Activated CD8-positive, alpha-beta memory T cell treated with anti-CD3 and anti-CD28 coated beads for 4 hours (primary cell): Measurements from ENCODE around the gene NOG.

Experiments
- DNase-seq, 2 donors: peaks; one replicate each; pipeline ENCODE4 v3.0.0-alpha.2; 2020; ENCODE audit warnings: low read depth in 2 of 2

The NOG gene

GRCh38 chr17:56593646-56594319 lies at the start of gene NOG:
Gene NOG, plus strand, starts transcription at chr17:56593699. Its CDS starts 525 bp downstream, at chr17:56594224.
- DNase-seq = no peak

GRCh38 chr17:56545106-56545505 lies 48.4 kb upstream of the NOG start:
- DNase-seq = no peak

- DNase-seq = no peak
Observed at GRCh38 chr17:56545930-56546329, 47.6 kb upstream of the NOG start.

GRCh38 chr17:56548661-56549060 lies 44.8 kb upstream of the NOG start:
- no peak for DNase-seq

GRCh38 chr17:56549501-56549900 lies 44.0 kb upstream of the NOG start:
- no peak for DNase-seq

GRCh38 chr17:56557682-56558081 lies 35.8 kb upstream of the NOG start:
- DNase-seq = no peak

GRCh38 chr17:56558088-56558487 lies 35.4 kb upstream of the NOG start:
- no peak for DNase-seq

GRCh38 chr17:56570199-56570598 lies 23.3 kb upstream of the NOG start:
- DNase-seq = no peak

- DNase-seq = no peak
Observed at GRCh38 chr17:56571456-56571855, 22.0 kb upstream of the NOG start.

GRCh38 chr17:56577190-56577842 lies 16.2 kb upstream of the NOG start:
- DNase-seq = no peak

GRCh38 chr17:56577843-56578204 lies 15.7 kb upstream of the NOG start:
- DNase-seq = no peak

GRCh38 chr17:56581635-56582627 lies 11.6 kb upstream of the NOG start:
- DNase-seq = no peak

- no peak for DNase-seq
Observed at GRCh38 chr17:56583772-56584171, 9.7 kb upstream of the NOG start.

GRCh38 chr17:56587298-56587697 lies 6.2 kb upstream of the NOG start:
- no peak for DNase-seq

GRCh38 chr17:56592487-56593085 lies 913 bp upstream of the NOG start:
- peak in 1 of 2 donors; percentile 37 for DNase-seq

- DNase-seq = no peak
Observed at GRCh38 chr17:56593086-56593645, 333 bp upstream of the NOG start.

GRCh38 chr17:56594320-56595107 lies 1.0 kb downstream of the NOG start:
- no peak for DNase-seq

- DNase-seq = no peak
Observed at GRCh38 chr17:56595108-56595418, 1.6 kb downstream of the NOG start.

- DNase-seq = no peak
Observed at GRCh38 chr17:56595831-56596690, 2.6 kb downstream of the NOG start.
